ENCODE measurements around the gene LRP1B.

DNA sequence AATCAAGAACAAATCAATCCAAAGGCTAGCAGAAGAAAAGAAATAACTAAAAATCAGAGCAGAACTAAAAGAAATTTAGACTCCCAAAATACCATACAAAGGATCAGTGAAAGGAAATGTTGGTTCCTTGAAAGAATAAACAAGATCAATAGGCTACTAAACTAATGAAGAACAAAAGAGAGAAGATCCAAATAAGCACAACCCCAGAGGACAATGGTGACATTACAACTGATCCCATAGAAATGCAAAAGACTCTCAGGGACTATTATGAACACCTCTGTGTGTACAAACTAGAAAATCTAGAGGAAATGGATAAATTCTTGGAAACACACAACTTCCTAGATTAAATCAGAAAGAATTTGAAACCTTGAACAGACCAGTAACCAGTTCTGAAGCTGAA, 1186.9 kb downstream of the LRP1B start:
- TF ChIP-seq, protein P1, sequence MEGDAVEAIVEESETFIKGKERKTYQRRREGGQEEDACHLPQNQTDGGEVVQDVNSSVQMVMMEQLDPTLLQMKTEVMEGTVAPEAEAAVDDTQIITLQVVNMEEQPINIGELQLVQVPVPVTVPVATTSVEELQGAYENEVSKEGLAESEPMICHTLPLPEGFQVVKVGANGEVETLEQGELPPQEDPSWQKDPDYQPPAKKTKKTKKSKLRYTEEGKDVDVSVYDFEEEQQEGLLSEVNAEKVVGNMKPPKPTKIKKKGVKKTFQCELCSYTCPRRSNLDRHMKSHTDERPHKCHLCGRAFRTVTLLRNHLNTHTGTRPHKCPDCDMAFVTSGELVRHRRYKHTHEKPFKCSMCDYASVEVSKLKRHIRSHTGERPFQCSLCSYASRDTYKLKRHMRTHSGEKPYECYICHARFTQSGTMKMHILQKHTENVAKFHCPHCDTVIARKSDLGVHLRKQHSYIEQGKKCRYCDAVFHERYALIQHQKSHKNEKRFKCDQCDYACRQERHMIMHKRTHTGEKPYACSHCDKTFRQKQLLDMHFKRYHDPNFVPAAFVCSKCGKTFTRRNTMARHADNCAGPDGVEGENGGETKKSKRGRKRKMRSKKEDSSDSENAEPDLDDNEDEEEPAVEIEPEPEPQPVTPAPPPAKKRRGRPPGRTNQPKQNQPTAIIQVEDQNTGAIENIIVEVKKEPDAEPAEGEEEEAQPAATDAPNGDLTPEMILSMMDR (IDR thresholded peaks at IDR 0.05 in 4 of 5, conservative IDR thresholded peaks at IDR 0.05 in 1 of 5): no peak
- no peak for TF ChIP-seq POLR2A (IDR thresholded peaks at IDR 0.05)
